Stimulated activated CD4-positive, alpha-beta T cell treated with anti-CD3 and anti-CD28 coated beads, TNF-alpha, amount 100 ng/mL, for 1 hour (primary cell): ENCODE results near the gene ZNF687.
A peak's percentile ranks its signal among the peaks of the same experiment; 100 is the strongest.

Experiments
- DNase-seq, 3 donors: peaks; one replicate each; pipeline ENCODE4 v3.0.0-alpha.2; 2020; ENCODE audit warnings: low read depth in 3 of 3, low spot score in 1 of 3

ZNF687 gene

GRCh38 chr1:151281225-151281968 lies 702 bp upstream of the ZNF687 start:
- DNase-seq = peak; percentile 83 to 95 (median 95)

- DNase-seq = peak in 1 of 3 donors; percentile 7
Observed at GRCh38 chr1:151282883-151283725, 1.0 kb downstream of the ZNF687 start.

GRCh38 chr1:151284013-151284577 lies 2.0 kb downstream of the ZNF687 start:
- no peak for DNase-seq

- no peak for DNase-seq
Observed at GRCh38 chr1:151286619-151287340, 4.7 kb downstream of the ZNF687 start.

- no peak for DNase-seq
Observed at GRCh38 chr1:151287341-151287699, 5.2 kb downstream of the ZNF687 start.

GRCh38 chr1:151287767-151288500 lies 5.8 kb downstream of the ZNF687 start:
- DNase-seq = no peak

GRCh38 chr1:151288502-151288901 lies 6.4 kb downstream of the ZNF687 start:
- no peak for DNase-seq

GRCh38 chr1:151289080-151289935 lies 7.2 kb downstream of the ZNF687 start:
- no peak for DNase-seq

- DNase-seq = no peak
Observed at GRCh38 chr1:151289991-151290708, 8.1 kb downstream of the ZNF687 start.

- DNase-seq = no peak
Observed at GRCh38 chr1:151290709-151291303, 8.7 kb downstream of the ZNF687 start.

- no peak for DNase-seq
Observed at GRCh38 chr1:151292207-151293030, 10.3 kb downstream of the ZNF687 start.

- DNase-seq = no peak
Observed at GRCh38 chr1:151293093-151293492, 11.0 kb downstream of the ZNF687 start.

- no peak for DNase-seq
Observed at GRCh38 chr1:151294742-151295462, 12.8 kb downstream of the ZNF687 start.

GRCh38 chr1:151309811-151310323 lies 27.8 kb downstream of the ZNF687 start:
- no peak for DNase-seq

GRCh38 chr1:151311011-151311410 lies 28.9 kb downstream of the ZNF687 start:
- no peak for DNase-seq

- peak; percentile 42 to 59 (median 49) for DNase-seq
Observed at GRCh38 chr1:151311589-151312331, 29.7 kb downstream of the ZNF687 start.
